ENCODE measurements around the gene LUM.

LUM gene

DNA sequence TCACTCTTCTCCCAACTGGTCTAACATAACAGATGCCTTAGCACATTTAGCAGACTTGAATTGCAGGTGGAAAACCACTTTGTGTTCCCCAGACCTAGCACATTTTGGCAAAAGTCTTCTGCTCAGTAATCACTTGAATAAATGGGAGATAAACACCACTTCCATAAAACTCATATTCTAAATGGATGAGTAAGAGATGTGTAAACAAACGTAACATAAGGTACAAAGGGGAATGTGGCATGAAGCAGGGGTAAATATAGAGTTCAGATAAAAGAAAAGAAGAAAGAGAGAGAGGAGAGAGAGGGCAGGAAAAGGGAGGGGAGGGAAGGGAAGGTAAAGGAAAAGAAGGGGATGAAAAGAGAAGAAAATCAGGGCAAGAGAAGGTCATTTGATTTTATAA lies 36.4 kb downstream of the LUM start:
- Mint-ChIP-seq H3K27me3 (no peaks in the 10 kb centered on the region), H3K27ac (no peak overlapping the region), H3K36me3 (ENCODE audit: low read depth) (no peaks in the 10 kb centered on the region), H3K9me3 (no peaks in the 10 kb centered on the region), H3K4me1 (ENCODE audit: low read depth) (no peaks in the 10 kb centered on the region), H3K4me3 (no peak overlapping the region)
- intact Hi-C loops (cut with micrococcal nuclease) = no loop called here

DNA sequence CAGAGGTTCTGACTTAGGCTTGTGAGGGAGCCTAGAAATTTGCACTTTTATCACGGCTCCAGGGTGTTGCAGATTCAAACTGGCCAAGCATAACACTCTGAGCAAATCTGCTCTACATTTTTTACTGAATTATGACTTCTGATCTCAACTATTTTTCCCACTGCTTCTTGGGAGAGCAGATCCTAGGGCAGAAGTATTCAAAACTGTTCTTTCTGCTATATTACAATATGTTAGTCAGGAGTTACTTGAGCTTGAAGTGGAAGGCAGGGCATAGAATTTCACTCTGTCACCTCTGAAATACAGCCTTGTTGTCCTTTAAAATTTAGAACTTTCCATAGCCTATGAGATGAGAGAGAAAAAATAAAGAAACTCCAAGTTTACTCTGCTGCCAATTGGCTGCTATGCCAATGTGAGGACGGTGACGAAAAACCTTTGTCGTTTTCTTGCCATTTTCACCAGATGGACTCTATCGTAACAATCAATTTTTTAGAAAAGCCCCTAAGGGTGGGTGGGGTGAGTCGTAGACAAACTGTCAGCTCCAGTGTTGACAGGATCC lies 37.1 kb downstream of the LUM start:
- H3K4me3 Mint-ChIP-seq = no peak overlapping the region
- H3K9me3 Mint-ChIP-seq = no peaks in the 10 kb centered on the region
- H3K4me1 Mint-ChIP-seq (ENCODE audit: low read depth) = no peaks in the 10 kb centered on the region
- H3K36me3 Mint-ChIP-seq (ENCODE audit: low read depth) = no peaks in the 10 kb centered on the region
- H3K27ac Mint-ChIP-seq = no peak overlapping the region
- H3K27me3 Mint-ChIP-seq = no peaks in the 10 kb centered on the region
- intact Hi-C loops (cut with micrococcal nuclease) = no loop called here

DNA sequence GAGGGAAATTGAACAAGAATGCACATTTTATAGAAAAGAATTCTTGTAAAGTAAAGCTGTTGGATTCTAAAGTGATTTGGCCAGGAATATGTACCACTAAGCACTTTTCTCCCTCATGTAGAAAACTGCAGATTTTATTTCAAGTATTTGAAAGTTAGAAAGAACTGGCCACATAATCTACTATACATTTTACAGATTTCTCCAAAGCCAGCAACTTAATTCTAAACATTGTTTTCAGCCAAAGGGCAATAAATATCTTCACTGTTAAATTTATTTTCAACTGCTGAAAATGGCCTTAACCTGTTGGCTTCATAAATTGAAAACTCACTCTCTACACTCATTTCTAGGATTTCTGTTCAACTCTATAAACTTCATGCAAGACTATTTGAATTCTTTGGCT lies 37.9 kb downstream of the LUM start:
- Mint-ChIP-seq H3K4me3 (no peak overlapping the region), H3K27ac (no peak overlapping the region), H3K27me3 (no peaks in the 10 kb centered on the region), H3K9me3 (no peaks in the 10 kb centered on the region), H3K36me3 (ENCODE audit: low read depth) (no peaks in the 10 kb centered on the region), H3K4me1 (ENCODE audit: low read depth) (no peaks in the 10 kb centered on the region)
- intact Hi-C loops (cut with micrococcal nuclease) = no loop called here

DNA sequence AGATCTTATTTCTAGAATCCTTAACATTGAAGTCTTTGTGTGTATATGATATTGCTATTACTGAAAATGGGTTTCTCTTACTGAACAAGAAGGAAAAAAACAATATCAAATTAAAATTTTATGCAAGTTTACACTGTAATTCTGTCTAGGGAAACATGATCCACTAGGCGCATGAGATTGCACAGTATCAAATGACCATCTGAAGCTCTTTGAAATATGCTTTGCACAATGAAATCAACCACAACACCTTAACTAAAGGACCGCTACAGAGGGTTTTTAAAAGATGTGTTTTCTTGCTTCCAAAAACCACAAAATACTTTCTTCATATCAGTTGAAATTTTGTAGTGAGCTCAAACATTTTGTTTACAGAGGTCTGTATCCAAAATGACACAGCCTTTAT lies 38.4 kb downstream of the LUM start:
- H3K9me3 Mint-ChIP-seq = no peaks in the 10 kb centered on the region
- H3K27me3 Mint-ChIP-seq = no peaks in the 10 kb centered on the region
- H3K27ac Mint-ChIP-seq = no peak overlapping the region
- H3K4me3 Mint-ChIP-seq = no peak overlapping the region
- H3K4me1 Mint-ChIP-seq (ENCODE audit: low read depth) = no peaks in the 10 kb centered on the region
- intact Hi-C loops (cut with micrococcal nuclease) = no loop called here
- no peaks in the 10 kb centered on the region for H3K36me3 Mint-ChIP-seq (ENCODE audit: low read depth)

DNA sequence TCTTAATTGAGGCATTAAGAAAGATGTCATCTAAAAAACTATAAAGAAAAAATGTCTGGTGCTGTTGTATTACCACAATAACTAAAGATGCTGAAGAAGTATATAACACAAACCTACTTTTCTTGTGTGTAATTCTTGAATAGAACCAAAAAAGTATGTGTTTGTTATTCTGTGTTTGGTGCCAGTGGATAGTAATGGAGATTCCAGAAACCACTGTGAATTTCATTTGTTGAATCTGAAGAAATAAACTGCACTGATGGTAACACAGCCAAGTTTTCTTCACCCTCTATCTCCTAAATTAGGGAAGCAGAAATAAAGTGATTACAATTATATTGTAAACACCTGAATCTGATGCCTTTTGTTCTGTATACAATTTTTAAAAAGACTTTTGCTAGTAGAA lies 40.4 kb downstream of the LUM start:
- Mint-ChIP-seq H3K36me3 (ENCODE audit: low read depth) (no peaks in the 10 kb centered on the region), H3K4me3 (no peak overlapping the region), H3K27ac (no peak overlapping the region), H3K4me1 (ENCODE audit: low read depth) (no peaks in the 10 kb centered on the region), H3K27me3 (no peaks in the 10 kb centered on the region), H3K9me3 (no peaks in the 10 kb centered on the region)
- intact Hi-C loops (cut with micrococcal nuclease) = no loop called here

DNA sequence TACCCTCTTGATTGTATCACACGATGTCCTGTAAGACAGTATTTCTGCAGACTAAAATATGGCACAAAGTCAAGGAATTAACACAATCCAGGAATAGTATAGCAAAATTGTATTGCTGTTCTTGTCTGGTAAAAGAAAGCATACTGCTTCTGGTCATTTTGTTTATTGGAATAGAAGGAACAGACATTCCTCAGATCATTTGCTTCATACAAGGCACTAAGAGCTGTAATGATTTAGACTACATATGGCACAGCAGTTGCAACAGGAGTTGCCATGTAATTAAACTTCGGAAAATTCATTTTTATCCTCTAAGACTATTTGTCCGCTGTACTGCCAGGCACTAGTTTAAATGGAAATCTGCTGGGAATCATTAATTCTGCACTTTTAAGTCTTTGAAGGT lies 45.9 kb downstream of the LUM start:
- Mint-ChIP-seq H3K36me3 (ENCODE audit: low read depth) (no peaks in the 10 kb centered on the region), H3K27me3 (no peaks in the 10 kb centered on the region), H3K27ac (no peak overlapping the region), H3K4me3 (no peak overlapping the region), H3K4me1 (ENCODE audit: low read depth) (no peaks in the 10 kb centered on the region), H3K9me3 (no peaks in the 10 kb centered on the region)
- intact Hi-C loops (cut with micrococcal nuclease) = no loop called here

DNA sequence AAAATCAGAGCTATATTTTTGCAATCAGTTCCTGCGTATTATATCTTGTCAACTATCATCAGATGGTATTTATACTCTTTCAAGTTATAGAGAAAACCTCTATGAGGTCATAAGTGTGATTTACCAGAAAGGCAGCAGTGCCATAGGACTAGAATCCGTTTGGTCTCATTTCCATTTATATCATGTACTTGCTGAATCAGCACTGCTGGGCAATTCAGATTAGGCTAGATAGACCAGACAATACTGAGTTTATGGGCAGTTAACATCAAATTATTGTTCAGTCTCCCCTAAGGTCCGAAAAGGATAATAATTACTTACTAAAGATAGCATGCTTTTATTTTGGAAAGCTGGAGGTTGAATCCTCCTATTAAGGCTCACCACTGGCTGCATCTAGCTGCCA lies 46.7 kb downstream of the LUM start:
- no peaks in the 10 kb centered on the region for H3K9me3 Mint-ChIP-seq
- intact Hi-C loops (cut with micrococcal nuclease) = no loop called here
- H3K27ac Mint-ChIP-seq = no peak overlapping the region
- H3K4me1 Mint-ChIP-seq (ENCODE audit: low read depth) = no peaks in the 10 kb centered on the region
- no peak overlapping the region for H3K4me3 Mint-ChIP-seq
- H3K27me3 Mint-ChIP-seq = no peaks in the 10 kb centered on the region
- no peaks in the 10 kb centered on the region for H3K36me3 Mint-ChIP-seq (ENCODE audit: low read depth)

DNA sequence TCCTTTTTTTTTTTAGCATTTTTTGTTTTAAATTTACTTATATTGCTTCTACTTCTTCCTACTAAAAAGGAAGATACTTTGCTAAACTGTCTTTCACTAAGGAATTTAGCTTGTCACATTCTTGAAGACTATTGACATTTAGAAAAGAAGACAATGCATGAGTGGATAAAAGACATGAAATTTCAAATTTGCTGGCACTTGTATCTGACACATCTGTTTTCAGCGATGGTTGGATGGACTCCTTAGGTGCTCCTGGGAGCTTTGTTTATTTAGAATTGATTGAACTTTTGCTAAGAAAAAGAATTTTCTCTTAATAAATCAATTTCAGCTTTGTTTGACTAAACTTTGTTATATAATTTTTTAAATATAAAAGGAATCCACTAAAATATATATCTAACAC lies 50.2 kb downstream of the LUM start:
- no peaks in the 10 kb centered on the region for H3K27me3 Mint-ChIP-seq
- no peak overlapping the region for H3K4me3 Mint-ChIP-seq
- no peaks in the 10 kb centered on the region for H3K36me3 Mint-ChIP-seq (ENCODE audit: low read depth)
- no peak overlapping the region for H3K27ac Mint-ChIP-seq
- no peaks in the 10 kb centered on the region for H3K9me3 Mint-ChIP-seq
- intact Hi-C loops (cut with micrococcal nuclease) = no loop called here
- H3K4me1 Mint-ChIP-seq (ENCODE audit: low read depth) = no peaks in the 10 kb centered on the region

DNA sequence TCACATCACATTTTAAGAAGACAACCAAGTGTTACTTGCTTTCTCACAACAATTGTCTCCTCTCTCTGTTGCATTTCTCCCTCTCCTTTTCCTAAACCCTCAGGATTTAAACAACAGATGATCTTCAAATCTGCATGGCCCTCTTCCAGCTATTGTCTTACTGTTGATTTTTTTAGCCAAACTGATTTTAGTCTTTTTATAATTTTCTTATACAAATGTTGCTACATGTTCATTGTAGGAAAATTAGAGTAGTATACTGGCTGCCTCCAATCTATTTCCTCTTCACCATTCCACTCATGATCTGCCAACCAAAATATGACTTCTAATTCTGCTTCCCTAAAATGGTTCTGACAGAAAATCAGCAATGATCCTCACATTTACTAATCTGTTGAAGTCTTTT lies 52.1 kb downstream of the LUM start:
- intact Hi-C loops (cut with micrococcal nuclease) = no loop called here
- no peaks in the 10 kb centered on the region for H3K27me3 Mint-ChIP-seq
- H3K36me3 Mint-ChIP-seq (ENCODE audit: low read depth) = no peaks in the 10 kb centered on the region
- no peaks in the 10 kb centered on the region for H3K9me3 Mint-ChIP-seq
- no peak overlapping the region for H3K4me3 Mint-ChIP-seq
- H3K4me1 Mint-ChIP-seq (ENCODE audit: low read depth) = no peaks in the 10 kb centered on the region
- no peak overlapping the region for H3K27ac Mint-ChIP-seq

DNA sequence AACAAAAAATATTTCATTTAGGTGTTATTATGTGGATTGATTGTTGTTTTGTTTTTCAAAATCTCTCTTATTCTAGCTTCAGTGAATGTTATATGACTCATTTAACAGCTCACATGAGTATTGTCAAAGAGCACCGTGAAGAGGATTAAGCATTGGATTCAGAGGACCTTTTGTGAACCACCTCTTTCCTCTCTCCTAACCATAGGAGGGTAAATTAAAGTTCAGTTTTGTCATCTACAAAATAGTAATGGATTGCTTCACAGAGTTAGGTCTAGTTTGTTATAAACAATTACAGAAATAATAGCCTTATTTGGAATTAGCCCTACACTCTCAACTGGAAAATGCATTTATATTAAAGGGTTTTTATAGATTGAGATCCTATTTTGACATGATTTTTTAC lies 52.5 kb downstream of the LUM start:
- H3K9me3 Mint-ChIP-seq = no peaks in the 10 kb centered on the region
- H3K27me3 Mint-ChIP-seq = no peaks in the 10 kb centered on the region
- intact Hi-C loops (cut with micrococcal nuclease) = no loop called here
- no peaks in the 10 kb centered on the region for H3K36me3 Mint-ChIP-seq (ENCODE audit: low read depth)
- no peak overlapping the region for H3K4me3 Mint-ChIP-seq
- no peak overlapping the region for H3K27ac Mint-ChIP-seq
- H3K4me1 Mint-ChIP-seq (ENCODE audit: low read depth) = no peaks in the 10 kb centered on the region

DNA sequence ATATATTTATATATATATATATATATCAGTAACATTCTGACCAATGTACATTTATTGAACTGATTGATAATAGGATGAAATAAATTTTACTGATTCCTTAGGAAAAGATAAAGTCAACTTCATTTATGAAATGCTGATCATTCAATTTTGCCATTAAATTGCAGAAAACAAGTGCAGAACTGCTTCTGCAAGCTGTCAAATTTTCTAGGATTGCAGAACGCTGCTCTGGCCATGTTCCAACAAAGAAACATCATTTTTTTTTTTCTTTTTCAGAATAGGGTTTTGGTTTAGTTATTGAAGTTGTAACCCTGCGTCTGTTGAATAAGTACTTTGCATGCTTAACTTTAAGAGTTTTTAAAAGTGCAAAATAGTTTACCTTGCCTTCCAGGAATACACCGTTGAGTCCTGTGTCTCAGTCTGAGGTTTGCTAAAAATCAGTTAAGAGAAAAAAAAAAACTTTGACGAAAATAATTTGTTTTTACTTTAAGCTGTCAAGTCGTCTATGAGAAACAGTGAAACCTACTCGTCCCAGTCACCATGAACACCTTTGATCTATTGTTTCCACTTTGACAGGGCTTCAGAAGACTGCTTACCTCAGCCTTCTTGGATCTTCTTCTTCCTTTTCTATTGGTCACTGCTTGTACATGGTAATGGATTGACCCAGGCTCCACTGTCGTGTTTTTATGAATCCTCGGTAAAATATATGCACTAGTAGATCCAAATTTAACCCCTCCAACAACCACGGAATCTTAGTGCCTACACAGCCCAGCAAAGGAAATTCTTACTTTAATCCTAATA lies 53.7 kb downstream of the LUM start, which contains the start of gene KERA:
Gene KERA, minus strand, starts transcription at position 657 of the 798 bp plus-strand sequence. CDS start 1,743 bp downstream, outside the sequence.
- no peaks in the 10 kb centered on the region for H3K27me3 Mint-ChIP-seq
- intact Hi-C loops (cut with micrococcal nuclease) = no loop called here
- H3K36me3 Mint-ChIP-seq (ENCODE audit: low read depth) = no peaks in the 10 kb centered on the region
- no peak within 1 kb of the TSS for H3K4me3 Mint-ChIP-seq
- no peak within 1 kb of the TSS for H3K27ac Mint-ChIP-seq
- no peaks in the 10 kb centered on the region for H3K9me3 Mint-ChIP-seq
- no peaks in the 10 kb centered on the region for H3K4me1 Mint-ChIP-seq (ENCODE audit: low read depth)

DNA sequence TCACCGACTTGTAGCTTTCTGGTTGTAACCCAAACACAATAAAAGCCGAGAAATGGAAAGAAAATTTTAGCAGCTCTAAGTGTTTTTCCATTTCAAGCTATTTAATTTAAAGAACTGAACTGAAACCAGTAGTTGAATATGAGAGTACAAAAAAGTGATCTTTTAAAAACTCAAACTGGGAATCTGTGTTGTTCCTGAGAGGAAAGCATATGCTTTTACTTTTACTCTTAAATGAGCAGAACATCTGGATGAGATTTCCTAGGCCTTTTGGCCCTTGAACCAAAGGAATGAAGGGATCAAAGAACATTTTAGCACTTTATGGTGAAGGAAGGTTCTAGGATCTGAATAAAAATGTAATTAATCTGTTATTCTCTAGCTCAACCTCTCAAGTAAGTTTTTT lies 54.8 kb downstream of the LUM start:
- no peaks in the 10 kb centered on the region for H3K9me3 Mint-ChIP-seq
- H3K27ac Mint-ChIP-seq = no peak overlapping the region
- H3K4me1 Mint-ChIP-seq (ENCODE audit: low read depth) = no peaks in the 10 kb centered on the region
- no peak overlapping the region for H3K4me3 Mint-ChIP-seq
- H3K36me3 Mint-ChIP-seq (ENCODE audit: low read depth) = no peaks in the 10 kb centered on the region
- H3K27me3 Mint-ChIP-seq = no peaks in the 10 kb centered on the region
- intact Hi-C loops (cut with micrococcal nuclease) = no loop called here

DNA sequence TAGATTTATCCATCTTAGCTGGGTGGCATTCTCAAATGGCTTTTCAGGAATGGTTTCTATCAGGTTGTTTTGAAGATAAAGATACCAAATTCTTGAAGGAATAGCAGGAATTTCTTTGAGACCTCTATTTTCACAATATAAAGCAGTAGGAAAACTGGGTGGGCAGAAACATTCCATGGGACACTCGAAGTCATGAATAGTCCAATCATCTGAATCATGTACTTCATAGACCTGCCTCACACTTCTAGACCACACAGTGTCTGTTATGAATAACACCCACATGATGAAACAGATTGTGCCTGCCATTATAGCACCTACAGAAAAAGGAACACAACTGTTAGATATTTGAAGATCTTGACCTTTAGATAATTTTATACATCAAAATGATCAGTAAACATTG lies 55.3 kb downstream of the LUM start:
- no peaks in the 10 kb centered on the region for H3K4me1 Mint-ChIP-seq (ENCODE audit: low read depth)
- intact Hi-C loops (cut with micrococcal nuclease) = no loop called here
- H3K36me3 Mint-ChIP-seq (ENCODE audit: low read depth) = no peaks in the 10 kb centered on the region
- no peaks in the 10 kb centered on the region for H3K27me3 Mint-ChIP-seq
- no peak overlapping the region for H3K27ac Mint-ChIP-seq
- no peak overlapping the region for H3K4me3 Mint-ChIP-seq
- no peaks in the 10 kb centered on the region for H3K9me3 Mint-ChIP-seq

DNA sequence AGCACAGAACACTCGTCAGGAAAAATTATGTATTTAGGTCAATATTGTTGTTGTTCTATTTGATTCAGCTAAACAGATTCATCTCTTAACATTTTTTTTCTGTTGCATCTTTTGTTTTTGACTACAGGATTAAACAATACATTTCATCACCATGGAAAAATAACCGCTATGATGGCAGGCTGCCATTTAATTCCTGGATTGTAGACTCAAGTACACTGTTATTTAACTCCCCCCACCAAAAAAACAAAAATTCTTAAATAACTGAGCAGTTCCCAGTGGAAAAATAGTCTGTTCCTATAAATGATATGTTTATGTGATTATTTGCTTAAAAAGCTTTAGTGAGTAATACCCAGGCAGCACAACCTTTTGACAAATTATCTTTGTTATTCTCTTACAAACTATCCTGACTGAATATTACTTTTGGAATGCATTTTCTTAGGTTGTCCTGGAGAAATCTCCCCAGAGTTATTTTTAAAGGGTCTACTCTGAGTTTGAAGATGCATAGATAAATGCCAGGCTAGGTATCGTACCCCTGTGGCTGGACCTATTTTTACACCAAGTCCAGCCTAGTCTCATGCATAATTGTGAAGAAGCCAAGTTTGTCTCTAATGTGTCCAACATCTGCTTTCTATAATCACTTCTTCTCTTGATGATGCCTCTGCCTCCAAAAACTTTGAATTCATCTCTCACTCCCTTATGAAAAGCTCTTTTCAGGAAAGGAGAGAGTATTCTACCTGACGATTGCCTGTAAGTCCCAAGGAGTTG lies 57.2 kb downstream of the LUM start:
- intact Hi-C loops (cut with micrococcal nuclease) = no loop called here
- H3K36me3 Mint-ChIP-seq (ENCODE audit: low read depth) = no peaks in the 10 kb centered on the region
- no peaks in the 10 kb centered on the region for H3K9me3 Mint-ChIP-seq
- H3K4me3 Mint-ChIP-seq = no peak overlapping the region
- no peaks in the 10 kb centered on the region for H3K27me3 Mint-ChIP-seq
- no peak overlapping the region for H3K27ac Mint-ChIP-seq
- no peaks in the 10 kb centered on the region for H3K4me1 Mint-ChIP-seq (ENCODE audit: low read depth)
